Uterus (tissue), 4 donors: ENCODE measurements around the gene KCNQ4. TPM values are rescaled to one million over a fixed set of nuclear protein-coding genes. Genes with fewer than 3 reads are reported as not detected.

Source experiments
- DNase-seq, 2 donors: peaks; one replicate each; pipeline ENCODE4 v3.0.0-alpha.2; 2019 to 2020
- H3K27ac ChIP-seq, 2 donors: fragments of 200-600 bp; sonication (generic); 1 replicate in 1 of 2; 2 replicates in 1 of 2; pipeline ENCODE4 v1.5.1; 2016 to 2018
- H3K27me3 ChIP-seq, 2 donors: fragments of 200-600 bp; sonication (generic); one replicate each; pipeline ENCODE4 v1.5.1; 2018 to 2019; ENCODE audit warnings: control low read depth in 1 of 2
- H3K36me3 ChIP-seq, 2 donors: fragments of 200-600 bp; sonication (generic); one replicate each; pipeline ENCODE4 v1.5.1; 2019; ENCODE audit warnings: control low read depth in 1 of 2
- H3K4me1 ChIP-seq, 2 donors: fragments of 200-600 bp; sonication (generic); one replicate each; pipeline ENCODE4 v1.5.1; 2018 to 2019; ENCODE audit warnings: control low read depth in 1 of 2
- H3K4me3 ChIP-seq, 2 donors: fragments of 200-600 bp; sonication (generic); 1 replicate in 1 of 2; 2 replicates in 1 of 2; pipeline ENCODE4 v1.5.1; 2018 to 2019; ENCODE audit warnings: mild to moderate bottlenecking in 1 of 2
- H3K9me3 ChIP-seq, 2 donors: fragments of 200-600 bp; sonication (generic); one replicate each; pipeline ENCODE4 v1.5.1; 2019; ENCODE audit warnings: control low read depth in 1 of 2
- POLR2A ChIP-seq, 2 donors: fragments of 450-650 bp; IDR thresholded peaks; one replicate each; pipeline ENCODE4 v1.6.1; 2016; ENCODE audit warnings: antibody characterized with exemption in 2 of 2, mild to moderate bottlenecking in 1 of 2, moderate library complexity in 1 of 2
- intact Hi-C: fragments of 100-400 bp; cut with DNase I; formaldehyde crosslinking; loops from one replicate; pipeline ENCODE4 v1.15.1; 2023; ENCODE audit warnings: low total_unique reads
- total RNA-seq, 4 donors: library from RNA; depleted of rRNA in 3 of 4; stranded (reverse); fragments of >200 nt in 3 of 4; gene quantifications; one replicate each; pipeline versions ENCODE4 v1.1.0 to v1.2.4, GENCODE V29; 2014 to 2023
- TF ChIP-seq, protein P1 (sequence below), 4 experiments: fragments of 200-600 bp in 2 of 4; fragments of 450-650 bp in 2 of 4; sonication (generic) in 2 of 4; IDR thresholded peaks; one replicate each; pipeline ENCODE4 v1.5.1; 2016 to 2019; ENCODE audit warnings: antibody characterized with exemption in 4 of 4, mild to moderate bottlenecking in 2 of 4, moderate library complexity in 1 of 4
- donor health status: DM: yes; HTN: yes; CAD: no.

Gene KCNQ4
- total RNA-seq, 4 donors from 2014 or later = 2.7 to 13.4 (median 7.4) TPM; not detected in 1

DNA sequence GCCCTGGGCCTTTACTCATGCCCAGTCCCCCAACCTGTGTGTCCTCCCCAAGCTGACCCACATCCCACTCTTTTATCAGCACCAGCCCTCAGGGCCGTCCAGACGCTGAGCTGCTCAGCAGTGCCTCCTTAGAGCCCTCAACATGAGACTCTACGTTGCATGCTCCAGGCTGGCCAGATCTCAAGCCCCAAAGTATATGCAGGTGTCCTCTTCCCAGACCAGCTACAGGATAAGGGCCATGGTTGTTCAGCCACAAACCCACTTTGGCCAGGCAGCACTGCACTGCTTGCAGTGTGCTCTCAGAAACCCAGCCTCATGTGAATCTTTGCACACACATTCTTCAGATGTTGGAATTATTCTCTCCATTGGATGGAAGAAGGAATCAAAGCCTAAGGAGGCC, 72.5 kb downstream of the KCNQ4 start:
- intact Hi-C loops = no loop called here
- TF ChIP-seq POLR2A (IDR thresholded peaks at IDR 0.05) = no peak
- TF ChIP-seq, protein P1, sequence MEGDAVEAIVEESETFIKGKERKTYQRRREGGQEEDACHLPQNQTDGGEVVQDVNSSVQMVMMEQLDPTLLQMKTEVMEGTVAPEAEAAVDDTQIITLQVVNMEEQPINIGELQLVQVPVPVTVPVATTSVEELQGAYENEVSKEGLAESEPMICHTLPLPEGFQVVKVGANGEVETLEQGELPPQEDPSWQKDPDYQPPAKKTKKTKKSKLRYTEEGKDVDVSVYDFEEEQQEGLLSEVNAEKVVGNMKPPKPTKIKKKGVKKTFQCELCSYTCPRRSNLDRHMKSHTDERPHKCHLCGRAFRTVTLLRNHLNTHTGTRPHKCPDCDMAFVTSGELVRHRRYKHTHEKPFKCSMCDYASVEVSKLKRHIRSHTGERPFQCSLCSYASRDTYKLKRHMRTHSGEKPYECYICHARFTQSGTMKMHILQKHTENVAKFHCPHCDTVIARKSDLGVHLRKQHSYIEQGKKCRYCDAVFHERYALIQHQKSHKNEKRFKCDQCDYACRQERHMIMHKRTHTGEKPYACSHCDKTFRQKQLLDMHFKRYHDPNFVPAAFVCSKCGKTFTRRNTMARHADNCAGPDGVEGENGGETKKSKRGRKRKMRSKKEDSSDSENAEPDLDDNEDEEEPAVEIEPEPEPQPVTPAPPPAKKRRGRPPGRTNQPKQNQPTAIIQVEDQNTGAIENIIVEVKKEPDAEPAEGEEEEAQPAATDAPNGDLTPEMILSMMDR (IDR thresholded peaks at IDR 0.05) = no peak
- no peak overlapping the region for H3K4me3 ChIP-seq
- H3K4me1 ChIP-seq = peaks cover 0 to 7% of the 10 kb centered on the region in 2 donors
- H3K27ac ChIP-seq = no peak overlapping the region
- DNase-seq = no peak
- no peaks in the 10 kb centered on the region for H3K27me3 ChIP-seq
- no peaks in the 10 kb centered on the region for H3K36me3 ChIP-seq
- no peaks in the 10 kb centered on the region for H3K9me3 ChIP-seq

DNA sequence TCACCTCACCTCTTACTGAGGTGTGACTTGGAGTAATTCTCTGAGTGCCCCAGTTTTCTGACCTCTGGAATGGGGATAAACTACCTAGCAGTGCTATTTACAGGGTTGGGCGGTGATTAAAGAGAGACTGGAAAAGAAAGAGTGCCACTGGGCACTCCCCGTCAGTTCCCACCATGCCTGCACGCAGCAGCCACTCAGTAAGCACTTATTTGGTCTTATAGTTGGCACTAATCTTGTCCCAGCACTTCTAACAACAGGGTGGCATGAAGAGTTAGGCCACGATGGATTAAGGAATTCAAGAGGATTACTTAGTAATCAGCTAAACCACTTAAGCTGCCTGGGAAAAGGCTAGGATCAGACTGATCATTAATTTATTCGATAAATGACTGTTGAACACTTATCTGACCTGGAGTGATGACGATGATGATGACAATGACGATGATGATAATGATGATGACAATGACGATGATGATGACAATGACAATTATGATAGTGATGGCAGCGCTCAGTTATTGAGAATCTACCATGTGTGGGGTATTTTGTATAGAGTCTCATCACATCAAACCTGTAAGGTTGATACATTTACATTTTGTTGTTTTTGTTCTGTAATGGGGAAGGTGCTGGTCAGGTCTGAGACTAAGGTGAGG, 73.2 kb downstream of the KCNQ4 start:
- Histone ChIP-seq H3K9me3 (no peaks in the 10 kb centered on the region), H3K27me3 (no peaks in the 10 kb centered on the region), H3K36me3 (no peaks in the 10 kb centered on the region), H3K27ac (no peak overlapping the region), H3K4me3 (no peak overlapping the region), H3K4me1 (peaks cover 0 to 7% of the 10 kb centered on the region in 2 donors)
- TF ChIP-seq, protein P1 (IDR thresholded peaks at IDR 0.05) = no peak
- no peak for TF ChIP-seq POLR2A (IDR thresholded peaks at IDR 0.05)
- DNase-seq = no peak
- intact Hi-C loops = no loop called here

DNA sequence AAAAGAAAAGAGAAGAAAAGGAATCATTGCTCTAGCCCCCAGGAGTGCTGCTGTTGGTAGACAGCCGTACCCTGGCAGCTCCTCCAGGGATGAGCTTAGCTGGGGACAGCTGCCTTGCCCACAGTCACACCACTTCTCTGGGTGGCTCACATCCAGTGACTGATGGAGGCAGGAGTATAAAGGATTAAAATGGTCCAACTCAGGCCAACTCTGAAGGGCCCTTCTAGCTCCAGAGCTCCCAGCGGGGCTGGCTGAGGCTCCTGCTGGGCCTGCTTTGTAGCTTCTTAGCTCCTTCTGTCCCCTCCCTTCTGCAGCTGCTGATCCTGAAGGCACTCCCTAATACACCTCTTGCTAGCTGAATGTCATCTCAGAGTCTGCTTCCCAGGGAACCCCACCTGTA, 74.2 kb downstream of the KCNQ4 start:
- Histone ChIP-seq H3K4me1 (peaks cover 0 to 7% of the 10 kb centered on the region in 2 donors), H3K4me3 (no peak overlapping the region), H3K27ac (no peak overlapping the region), H3K9me3 (no peaks in the 10 kb centered on the region), H3K27me3 (no peaks in the 10 kb centered on the region), H3K36me3 (no peaks in the 10 kb centered on the region)
- intact Hi-C loops = no loop called here
- no peak for TF ChIP-seq POLR2A (IDR thresholded peaks at IDR 0.05)
- TF ChIP-seq, protein P1 (IDR thresholded peaks at IDR 0.05) = no peak
- no peak for DNase-seq

DNA sequence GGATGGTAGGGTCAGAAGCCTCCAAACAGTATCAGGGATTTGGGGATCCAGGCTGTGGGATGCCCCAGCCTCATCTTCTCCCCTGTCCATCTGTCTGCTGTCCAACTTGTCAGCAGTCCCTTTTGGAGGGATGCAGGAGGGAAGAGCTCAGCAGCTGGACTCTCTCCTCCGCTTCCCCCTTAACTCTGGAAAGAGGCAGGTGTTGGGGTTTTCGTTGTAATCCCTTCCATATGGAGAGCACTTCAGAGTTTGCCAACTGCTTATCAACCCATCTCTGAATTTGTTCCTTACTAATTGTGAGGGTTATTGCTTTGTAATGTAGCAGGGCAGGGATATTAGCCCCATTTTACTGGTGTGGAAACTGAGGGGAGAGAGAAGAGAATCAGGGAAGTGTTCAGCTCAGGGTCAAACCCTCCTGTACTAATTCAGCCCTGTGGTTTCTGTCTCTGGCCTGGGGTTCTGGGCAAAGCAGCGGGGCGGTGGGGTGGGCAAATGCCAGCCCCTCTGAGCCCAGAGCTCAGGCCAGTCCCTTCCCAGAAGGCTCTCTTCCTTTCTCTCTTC, 75.3 kb downstream of the KCNQ4 start:
- H3K27ac ChIP-seq = no peak overlapping the region
- H3K36me3 ChIP-seq = no peaks in the 10 kb centered on the region
- intact Hi-C loops = no loop called here
- TF ChIP-seq POLR2A (IDR thresholded peaks at IDR 0.05) = no peak
- TF ChIP-seq, protein P1 (IDR thresholded peaks at IDR 0.05) = no peak
- peaks cover 0 to 7% of the 10 kb centered on the region in 2 donors for H3K4me1 ChIP-seq
- no peak overlapping the region for H3K4me3 ChIP-seq
- no peaks in the 10 kb centered on the region for H3K9me3 ChIP-seq
- no peaks in the 10 kb centered on the region for H3K27me3 ChIP-seq
- DNase-seq = no peak

DNA sequence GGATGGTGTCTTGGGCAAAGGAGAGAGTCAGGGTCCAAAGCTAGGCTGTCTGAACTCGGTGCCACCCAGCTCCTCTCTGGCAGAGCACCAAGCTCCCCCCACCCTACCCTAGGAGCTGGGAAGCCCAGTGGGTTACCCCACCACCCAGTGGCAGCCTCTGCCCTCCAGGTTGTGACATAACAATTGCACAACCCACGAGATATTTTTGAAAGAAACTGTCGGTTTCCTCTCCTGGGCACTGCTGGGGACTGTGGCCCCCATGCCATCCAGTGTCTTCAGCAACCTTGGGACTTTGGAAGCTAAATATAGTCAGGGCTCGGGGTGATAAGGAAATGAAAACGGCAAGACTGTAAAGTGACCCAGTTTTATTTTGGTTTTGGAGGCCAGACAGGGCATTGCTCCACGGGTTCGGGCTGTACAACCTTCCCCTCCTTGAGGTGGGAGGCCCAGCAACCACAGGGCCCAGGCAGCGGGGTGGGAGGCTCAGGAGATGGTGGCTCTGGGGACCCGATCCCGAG, 77.2 kb downstream of the KCNQ4 start:
- Histone ChIP-seq H3K27me3 (no peaks in the 10 kb centered on the region), H3K36me3 (no peaks in the 10 kb centered on the region), H3K4me1 (peaks cover 0 to 7% of the 10 kb centered on the region in 2 donors), H3K4me3 (peak overlapping the region; percentile 40 to 93), H3K27ac (peak overlapping the region; percentile 85 to 95), H3K9me3 (no peaks in the 10 kb centered on the region)
- TF ChIP-seq, protein P1 (IDR thresholded peaks at IDR 0.05) = no peak
- intact Hi-C loops = loop anchor here (5.0 kb wide), 1 partner anchor 87 kb away; no protein-coding TSS in a partner anchor
- DNase-seq = no peak
